HepG2 (cell line): Measurements from ENCODE around the gene UHMK1.

Experiments
- CEBPB ChIP-seq: IDR thresholded peaks from 2 replicates; pipeline ENCODE4 v1.6.1; 2011; ENCODE audit warnings: low read depth, low read length, improper control_type of control experiment, borderline replicate concordance
- EP300 ChIP-seq, 3 experiments: sonication (generic) in 1 of 3; formaldehyde crosslinking in 1 of 3; IDR thresholded peaks; 2 replicates each; pipeline versions ENCODE4 v1.5.1 to v1.6.1; 2011 to 2020; ENCODE audit warnings: low read depth in 2 of 3, low read length in 2 of 3, borderline replicate concordance in 1 of 3, improper control_type of control experiment in 1 of 3, mild to moderate bottlenecking in 1 of 3, missing genetic modification reagents in 1 of 3, moderate library complexity in 1 of 3
- TAF1 ChIP-seq: sonication (generic); formaldehyde crosslinking; IDR thresholded peaks from 2 replicates; pipeline ENCODE4 v1.4.0; 2020; ENCODE audit warnings: missing genetic modification reagents
- ZBTB1 ChIP-seq: sonication (generic); formaldehyde crosslinking; IDR thresholded peaks from 2 replicates; pipeline ENCODE4 v1.4.0; 2020; ENCODE audit warnings: missing genetic modification reagents, borderline replicate concordance
- ZNF317 ChIP-seq: sonication (generic); formaldehyde crosslinking; IDR thresholded peaks from 2 replicates; pipeline ENCODE4 v1.5.0; 2020; ENCODE audit warnings: mild to moderate bottlenecking, missing genetic modification reagents
- ZNF510 ChIP-seq: sonication (generic); formaldehyde crosslinking; IDR thresholded peaks from 2 replicates; pipeline ENCODE4 v1.4.0; 2020; ENCODE audit warnings: low read depth, mild to moderate bottlenecking, missing genetic modification reagents
- TF ChIP-seq, protein P1 (sequence below): sonication (generic); formaldehyde crosslinking; IDR thresholded peaks from 2 replicates; pipeline ENCODE4 v1.8.1; 2023; ENCODE audit warnings: mild to moderate bottlenecking, inconsistent platforms, moderate library complexity, missing genetic modification reagents, borderline replicate concordance

DNA sequence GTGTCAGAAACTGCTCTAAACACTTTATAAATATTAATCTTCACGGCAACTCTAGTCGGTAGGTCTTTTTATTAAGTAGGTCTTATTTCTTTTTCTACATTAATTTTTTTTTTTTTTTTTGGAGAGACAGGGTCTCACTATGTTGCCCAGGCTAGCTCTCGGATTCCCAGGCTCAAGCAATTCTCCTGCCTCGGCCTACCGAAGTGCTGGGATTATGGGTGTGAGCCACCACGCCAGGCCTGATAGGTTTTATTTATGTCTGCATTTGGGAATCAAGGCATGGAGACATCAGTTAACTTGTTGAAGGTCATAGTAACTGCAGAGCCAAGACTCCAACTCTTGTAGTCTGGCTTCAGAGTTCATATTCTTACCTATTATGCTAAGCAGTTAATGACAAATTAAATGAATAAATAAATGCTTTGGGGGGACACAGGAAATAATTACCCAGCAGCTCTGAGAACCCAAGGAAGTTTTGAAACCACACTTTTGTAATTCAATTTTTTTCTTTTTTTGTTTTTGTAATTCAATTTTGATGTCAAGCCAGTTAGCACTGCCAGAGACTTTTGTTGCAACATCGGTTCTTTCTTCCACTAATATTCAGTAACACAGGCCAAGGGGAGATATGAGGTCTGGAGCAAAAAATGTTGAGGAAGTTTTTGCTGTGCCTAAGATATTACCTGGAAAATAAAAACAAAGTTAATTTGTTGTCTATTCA lies 54.5 kb downstream of the UHMK1 start:
- TF ChIP-seq ZNF510 (CRISPR knock-in tag) (no peak), CEBPB (no peak), TAF1 (CRISPR knock-in tag) (no peak), ZBTB1 (CRISPR knock-in tag) (no peak), EP300 (IDR thresholded peaks at IDR 0.05; ENCODE audit: low read depth in 2 of 2, low read length in 2 of 2) (no peak), EP300 (CRISPR knock-in tag; IDR thresholded peaks at IDR 0.05; ENCODE audit: borderline replicate concordance) (no peak), ZNF317 (CRISPR knock-in tag) (no peak)
- TF ChIP-seq, protein P1, sequence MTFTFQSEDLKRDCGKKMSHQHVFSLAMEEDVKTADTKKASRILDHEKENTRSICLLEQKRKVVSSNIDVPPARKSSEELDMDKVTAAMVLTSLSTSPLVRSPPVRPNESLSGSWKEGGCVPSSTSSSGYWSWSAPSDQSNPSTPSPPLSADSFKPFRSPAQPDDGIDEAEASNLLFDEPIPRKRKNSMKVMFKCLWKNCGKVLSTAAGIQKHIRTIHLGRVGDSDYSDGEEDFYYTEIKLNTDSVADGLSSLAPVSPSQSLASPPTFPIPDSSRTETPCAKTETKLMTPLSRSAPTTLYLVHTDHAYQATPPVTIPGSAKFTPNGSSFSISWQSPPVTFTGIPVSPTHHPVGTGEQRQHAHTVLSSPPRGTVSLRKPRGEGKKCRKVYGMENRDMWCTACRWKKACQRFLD (CRISPR knock-in tag), result no peak
